CD14-positive monocyte (primary cell): ENCODE data around the gene DYNLRB2. TPM values are rescaled to one million over a fixed set of nuclear protein-coding genes. Genes with fewer than 3 reads are reported as not detected.

Experiments
- DNase-seq, 3 donors: peaks; one replicate each; pipeline ENCODE4 v3.0.0-alpha.2; 2011 to 2022
- H2AFZ ChIP-seq: 2 replicates; pipeline ENCODE4 v1.6.0; 2012; ENCODE audit warnings: mild to moderate bottlenecking, low read depth, low read length, inconsistent platforms; ENCODE audit not compliant: insufficient read depth, poor library complexity, severe bottlenecking
- H3K27ac ChIP-seq, 2 donors: 1 replicate in 1 of 2; 2 replicates in 1 of 2; pipeline ENCODE4 v1.5.1; 2012 to 2013; ENCODE audit warnings: low read length in 2 of 2, control low read depth in 1 of 2, inconsistent platforms in 1 of 2, low read depth in 1 of 2, mild to moderate bottlenecking in 1 of 2
- H3K27me3 ChIP-seq, 2 donors: one replicate each; pipeline versions ENCODE4 v1.6.0 to v1.6.1; 2011 to 2013; ENCODE audit warnings: low read length in 2 of 2; ENCODE audit not compliant: control insufficient read depth in 2 of 2, insufficient read depth in 2 of 2
- H3K36me3 ChIP-seq, 2 donors: replicated peaks in 1 of 2; 1 replicate in 1 of 2; 2 replicates in 1 of 2; pipeline versions ENCODE4 v1.5.1 to v1.6.1; 2012 to 2013; ENCODE audit warnings: low read length in 2 of 2, control low read depth in 1 of 2, inconsistent platforms in 1 of 2, mild to moderate bottlenecking in 1 of 2; ENCODE audit not compliant: insufficient read depth in 2 of 2, control insufficient read depth in 1 of 2
- H3K4me1 ChIP-seq, 2 donors: 1 replicate in 1 of 2; 2 replicates in 1 of 2; pipeline versions ENCODE4 v1.5.1 to v1.6.1; 2012 to 2013; ENCODE audit warnings: low read length in 2 of 2, control low read depth in 1 of 2, inconsistent platforms in 1 of 2, mild to moderate bottlenecking in 1 of 2, moderate library complexity in 1 of 2; ENCODE audit not compliant: insufficient read depth in 2 of 2, control insufficient read depth in 1 of 2
- H3K4me2 ChIP-seq: replicated peaks from 2 replicates; pipeline ENCODE3; 2012; ENCODE audit warnings: low read length, moderate library complexity, mild to moderate bottlenecking; ENCODE audit not compliant: poor library complexity, severe bottlenecking; ENCODE audit errors: extremely low read depth
- H3K4me3 ChIP-seq, 3 experiments: fragments of 200-600 bp in 1 of 3; sonication (generic) in 1 of 3; replicated peaks in 1 of 3; 1 replicate in 2 of 3; 2 replicates in 1 of 3; pipeline ENCODE4 v1.5.1; 2011 to 2013; ENCODE audit warnings: low read length in 3 of 3, mild to moderate bottlenecking in 3 of 3, control low read depth in 2 of 3, low read depth in 2 of 3, inconsistent platforms in 1 of 3, moderate library complexity in 1 of 3
- H3K79me2 ChIP-seq: 2 replicates; pipeline ENCODE4 v1.6.0; 2012; ENCODE audit warnings: mild to moderate bottlenecking, control low read depth, inconsistent platforms, low read length, moderate library complexity; ENCODE audit not compliant: insufficient read depth
- H3K9ac ChIP-seq: 2 replicates; pipeline ENCODE4 v1.6.0; 2017; ENCODE audit warnings: low read length, mild to moderate bottlenecking; ENCODE audit not compliant: insufficient read depth, poor library complexity, severe bottlenecking
- H3K9me3 ChIP-seq, 2 donors: replicated peaks in 1 of 2; 1 replicate in 1 of 2; 2 replicates in 1 of 2; pipeline versions ENCODE4 v1.5.1 to v1.6.1; 2012 to 2013; ENCODE audit warnings: low read length in 2 of 2, control low read depth in 1 of 2; ENCODE audit not compliant: control insufficient read depth in 1 of 2, insufficient read depth in 1 of 2
- H4K20me1 ChIP-seq: 2 replicates; pipeline ENCODE4 v1.6.0; 2012; ENCODE audit warnings: mild to moderate bottlenecking, low read length, control low read depth, moderate library complexity; ENCODE audit not compliant: insufficient read depth
- H3K27ac Mint-ChIP-seq, 7 donors: one replicate each; pipeline ENCODE4 v1.8.0; 2020; ENCODE audit warnings: mild to moderate bottlenecking in 7 of 7, mixed read lengths in 7 of 7, moderate library complexity in 6 of 7, inconsistent platforms in 2 of 7
- H3K27me3 Mint-ChIP-seq, 3 donors: one replicate each; pipeline ENCODE4 v1.8.0; 2021 to 2022; ENCODE audit warnings: low read depth in 3 of 3, mild to moderate bottlenecking in 3 of 3, mixed read lengths in 3 of 3, moderate library complexity in 3 of 3, inconsistent platforms in 1 of 3
- H3K36me3 Mint-ChIP-seq, 2 donors: one replicate each; pipeline ENCODE4 v1.8.0; 2020; ENCODE audit warnings: mixed read lengths in 2 of 2, inconsistent platforms in 1 of 2, mild to moderate bottlenecking in 1 of 2
- H3K4me1 Mint-ChIP-seq: one replicate; pipeline ENCODE4 v1.8.0; 2020; ENCODE audit warnings: mild to moderate bottlenecking, mixed read lengths
- H3K4me3 Mint-ChIP-seq, 2 donors: one replicate each; pipeline ENCODE4 v1.8.0; 2020; ENCODE audit warnings: mild to moderate bottlenecking in 2 of 2, mixed read lengths in 2 of 2, moderate library complexity in 1 of 2
- H3K9me3 Mint-ChIP-seq, 7 donors: one replicate each; pipeline ENCODE4 v1.8.0; 2020 to 2022; ENCODE audit warnings: mixed read lengths in 7 of 7, mild to moderate bottlenecking in 6 of 7, moderate library complexity in 6 of 7, inconsistent platforms in 2 of 7
- WGBS: methylation state at CpG from one replicate; pipeline ENCODE4 v1.1.5; 2013; ENCODE audit warnings: missing lambda C conversion rate; ENCODE audit not compliant: insufficient coverage; 5-methylcytosine and 5-hydroxymethylcytosine counted together
- intact Hi-C, 2 donors: fragments of 100-400 bp; cut with micrococcal nuclease; formaldehyde crosslinking; loops; one replicate each; pipeline versions ENCODE4 v1.15.0 to v1.15.1; 2023
- polyA plus RNA-seq, 3 donors: library from polyadenylated mRNA; depleted of rRNA in 1 of 3; unstranded in 2 of 3; stranded (reverse) in 1 of 3; fragments of 300-500 nt in 2 of 3; fragments of >200 nt in 1 of 3; fragmentation: Illumina TruSeq in 2 of 3; gene quantifications; 1 replicate in 2 of 3; 2 replicates in 1 of 3; pipeline ENCODE4 v1.2.3, GENCODE V29; 2012 to 2021
- TF ChIP-seq, protein P1 (sequence below): fragments of 200-600 bp; IDR thresholded peaks from one replicate; pipeline ENCODE4 v1.8.0; 2022; ENCODE audit warnings: antibody characterized with exemption, mild to moderate bottlenecking

DYNLRB2 gene
- polyA plus RNA-seq, 3 donors, result not detected

- 11% methylated on average over 3 of the region's 7 CpGs for WGBS
- Histone ChIP-seq H3K79me2 (no peaks in the 10 kb centered on the region), H3K9ac (no peak overlapping the region), H3K4me1 (no peaks in the 10 kb centered on the region), H3K9me3 (no peaks in the 10 kb centered on the region), H3K27ac (no peak overlapping the region), H3K36me3 (no peaks in the 10 kb centered on the region), H3K27me3 (no peaks in the 10 kb centered on the region), H3K4me2 (no peak overlapping the region), H4K20me1 (no peaks in the 10 kb centered on the region), H2AFZ (no peak overlapping the region), H3K4me3 (no peak overlapping the region)
- Mint-ChIP-seq H3K9me3 (peaks cover 0 to 2% (median 1%) of the 10 kb centered on the region in 7 donors), H3K4me1 (peaks cover 3% of the 10 kb centered on the region), H3K27ac (no peak overlapping the region), H3K36me3 (no peaks in the 10 kb centered on the region), H3K4me3 (no peak overlapping the region), H3K27me3 (peaks cover 2 to 8% (median 5%) of the 10 kb centered on the region in 3 donors)
- TF ChIP-seq, protein P1, sequence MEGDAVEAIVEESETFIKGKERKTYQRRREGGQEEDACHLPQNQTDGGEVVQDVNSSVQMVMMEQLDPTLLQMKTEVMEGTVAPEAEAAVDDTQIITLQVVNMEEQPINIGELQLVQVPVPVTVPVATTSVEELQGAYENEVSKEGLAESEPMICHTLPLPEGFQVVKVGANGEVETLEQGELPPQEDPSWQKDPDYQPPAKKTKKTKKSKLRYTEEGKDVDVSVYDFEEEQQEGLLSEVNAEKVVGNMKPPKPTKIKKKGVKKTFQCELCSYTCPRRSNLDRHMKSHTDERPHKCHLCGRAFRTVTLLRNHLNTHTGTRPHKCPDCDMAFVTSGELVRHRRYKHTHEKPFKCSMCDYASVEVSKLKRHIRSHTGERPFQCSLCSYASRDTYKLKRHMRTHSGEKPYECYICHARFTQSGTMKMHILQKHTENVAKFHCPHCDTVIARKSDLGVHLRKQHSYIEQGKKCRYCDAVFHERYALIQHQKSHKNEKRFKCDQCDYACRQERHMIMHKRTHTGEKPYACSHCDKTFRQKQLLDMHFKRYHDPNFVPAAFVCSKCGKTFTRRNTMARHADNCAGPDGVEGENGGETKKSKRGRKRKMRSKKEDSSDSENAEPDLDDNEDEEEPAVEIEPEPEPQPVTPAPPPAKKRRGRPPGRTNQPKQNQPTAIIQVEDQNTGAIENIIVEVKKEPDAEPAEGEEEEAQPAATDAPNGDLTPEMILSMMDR, result no peak
- intact Hi-C loops, result no loop called here
- DNase-seq, result no peak
Measured at GRCh38 chr16:80564394-80564793, 23.6 kb downstream of the DYNLRB2 start.

- Mint-ChIP-seq H3K27ac (no peak overlapping the region), H3K27me3 (peaks cover 4 to 6% (median 4%) of the 10 kb centered on the region in 3 donors), H3K4me1 (peaks cover under 1% of the 10 kb centered on the region), H3K4me3 (no peak overlapping the region), H3K36me3 (no peaks in the 10 kb centered on the region), H3K9me3 (peaks cover 0 to 9% (median 3%) of the 10 kb centered on the region in 7 donors)
- H3K4me3 ChIP-seq, result no peak overlapping the region
- no peak for DNase-seq
- no peak overlapping the region for H3K9ac ChIP-seq
- 83% methylated on average over 6 of the region's 9 CpGs for WGBS
- H3K9me3 ChIP-seq, result no peaks in the 10 kb centered on the region
- H4K20me1 ChIP-seq, result no peaks in the 10 kb centered on the region
- no peaks in the 10 kb centered on the region for H3K79me2 ChIP-seq
- H3K27me3 ChIP-seq, result no peaks in the 10 kb centered on the region
- no peak overlapping the region for H3K27ac ChIP-seq
- no peaks in the 10 kb centered on the region for H3K4me1 ChIP-seq
- intact Hi-C loops, result no loop called here
- no peak overlapping the region for H2AFZ ChIP-seq
- no peaks in the 10 kb centered on the region for H3K36me3 ChIP-seq
- TF ChIP-seq, protein P1, result no peak
- H3K4me2 ChIP-seq, result no peak overlapping the region
Measured at GRCh38 chr16:80569440-80570105, 28.8 kb downstream of the DYNLRB2 start.
